EL (cell line): ENCODE data around the gene DNAJA1.
"Not testable (repeated sequence)": the region's sequence is repeated elsewhere in the genome, so short reads cannot be mapped to it uniquely, and the experiment has no call there.

Source experiments
- DNase-seq: peaks from one replicate; pipeline ENCODE4 v3.0.0-alpha.2; 2016

DNAJA1 gene

GRCh38 chr9:33082538-33083326 is 57.7 kb downstream of the DNAJA1 start:
- no peak for DNase-seq

GRCh38 chr9:33085672-33086071 is 60.6 kb downstream of the DNAJA1 start:
- DNase-seq, result not testable (repeated sequence)
